HCEC 1CT (cell line): ENCODE data around the gene PEAR1.

Experiments used
- DNase-seq: peaks from one replicate; pipeline ENCODE4 v3.0.0-alpha.2; 2017

PEAR1 gene

DNA sequence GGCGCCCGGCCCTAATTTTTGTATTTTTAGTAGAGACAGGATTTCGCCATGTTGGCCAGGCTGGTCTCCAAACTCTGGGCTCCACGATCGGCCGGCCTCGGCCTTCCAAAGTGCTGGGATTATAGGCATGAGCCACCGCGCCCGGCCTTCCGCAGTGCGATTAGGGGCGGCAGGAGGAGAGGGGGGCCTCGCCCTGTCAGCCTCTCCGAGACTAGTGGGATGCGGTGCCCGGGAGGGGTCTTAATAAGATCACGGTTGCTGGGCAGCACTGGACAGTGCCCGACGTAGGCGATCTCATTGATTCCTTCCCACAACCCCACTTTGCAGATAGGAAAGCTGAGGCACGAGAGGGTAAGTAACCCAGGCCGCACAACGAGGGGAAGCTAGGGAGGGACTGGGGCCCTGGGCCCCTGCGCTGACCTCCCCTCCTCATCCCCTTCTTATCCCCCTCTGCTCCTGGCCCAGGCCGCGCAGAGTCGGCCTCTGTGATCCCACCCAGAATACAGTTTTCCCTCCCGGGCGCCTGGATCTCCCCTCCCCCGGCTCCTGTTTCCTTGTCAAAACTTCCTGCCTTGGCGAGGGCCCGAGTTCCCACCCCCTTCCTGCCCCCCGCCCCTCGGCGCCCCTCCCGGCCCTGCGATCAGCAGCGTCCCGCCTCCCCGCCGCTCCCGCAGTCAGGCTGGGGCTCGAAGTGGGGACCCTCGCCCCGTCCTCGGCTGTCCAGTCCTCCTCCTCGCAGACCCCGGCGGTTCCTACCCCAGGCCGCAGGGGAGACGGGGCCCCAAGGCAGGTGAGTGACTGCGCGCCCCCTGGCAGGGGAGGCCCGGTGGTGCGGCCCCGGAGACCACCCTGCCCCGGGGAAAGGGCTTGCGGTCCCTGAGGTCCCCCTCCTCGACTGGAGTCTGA lies at the start of gene PEAR1:
Gene PEAR1 (plus strand): TSS at position 671 of the 906 bp plus-strand sequence. CDS start 10,209 bp downstream, outside the sequence.
- no peak for DNase-seq

GRCh38 chr1:156844102-156844501 lies 49.4 kb upstream of the PEAR1 start:
- DNase-seq: no peak

DNA sequence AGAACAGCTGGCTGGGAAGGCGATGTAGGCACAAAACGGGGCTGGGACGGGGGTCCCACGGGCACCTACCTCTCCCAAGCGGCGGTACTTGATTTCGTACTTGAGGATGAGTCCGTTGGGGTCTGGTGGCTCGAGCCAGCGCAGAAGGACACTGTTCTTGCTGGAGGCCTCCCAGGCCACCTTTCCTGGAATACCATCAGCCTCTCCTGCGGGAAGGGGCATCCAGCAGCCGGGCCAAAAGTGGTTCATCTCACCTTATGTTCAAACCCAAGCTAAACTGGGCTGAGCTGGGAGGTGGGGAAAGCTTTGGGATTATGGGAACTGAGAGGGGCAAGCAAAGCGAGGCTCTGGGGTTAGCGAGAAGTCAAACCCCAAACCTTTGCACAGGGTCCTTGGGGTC lies 48.9 kb upstream of the PEAR1 start:
- no peak for DNase-seq

GRCh38 chr1:156845055-156845952 lies 48.2 kb upstream of the PEAR1 start:
- no peak for DNase-seq

DNA sequence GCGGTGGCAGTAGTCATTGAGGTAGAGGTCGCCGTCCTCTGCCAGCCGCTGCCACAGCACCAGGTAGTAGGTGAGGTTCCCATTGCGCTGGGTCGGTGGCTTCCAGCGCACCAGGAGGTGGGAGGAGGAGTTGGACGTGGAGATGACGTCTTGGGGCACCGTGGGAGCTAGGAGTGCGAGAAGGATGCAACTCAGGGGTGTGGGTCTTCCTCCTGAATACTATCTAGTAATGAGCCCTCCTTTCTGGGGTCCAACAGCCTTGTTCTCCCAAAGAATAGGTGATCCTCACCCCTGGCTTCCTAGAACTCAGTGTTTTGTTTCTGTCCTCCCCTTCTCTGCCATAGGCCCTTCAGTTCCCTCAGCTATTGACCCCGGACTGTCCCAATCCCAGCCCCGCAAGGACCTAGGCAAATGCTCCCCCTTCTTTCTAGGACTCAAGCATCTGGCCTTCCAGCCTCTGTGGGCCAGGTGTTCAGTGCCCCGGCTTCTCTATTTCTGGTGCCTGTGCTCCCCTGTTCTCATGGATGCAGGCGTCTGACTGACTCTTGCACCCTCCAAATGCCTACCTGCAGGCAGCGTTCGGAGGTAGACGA lies 47.5 kb upstream of the PEAR1 start:
- no peak for DNase-seq

DNA sequence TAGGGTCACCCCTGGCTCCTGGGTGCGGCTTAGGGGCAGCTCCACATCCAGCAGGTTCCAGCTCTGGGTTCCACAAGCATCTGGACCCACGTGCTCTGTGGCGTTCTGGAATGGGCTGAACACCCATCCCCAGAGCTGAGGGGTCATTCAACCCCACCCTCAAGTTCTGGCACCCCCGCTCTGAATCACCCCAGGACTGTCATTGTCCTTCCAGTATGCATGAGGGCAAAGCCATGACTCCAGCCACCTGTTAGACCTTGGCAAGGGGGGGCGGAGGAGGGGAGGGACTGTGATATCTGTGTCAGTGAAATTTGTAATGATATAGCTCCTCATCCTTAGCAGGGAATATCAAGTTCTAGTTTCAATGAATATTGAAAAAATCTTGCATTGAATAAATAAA lies 46.9 kb upstream of the PEAR1 start:
- no peak for DNase-seq

DNA sequence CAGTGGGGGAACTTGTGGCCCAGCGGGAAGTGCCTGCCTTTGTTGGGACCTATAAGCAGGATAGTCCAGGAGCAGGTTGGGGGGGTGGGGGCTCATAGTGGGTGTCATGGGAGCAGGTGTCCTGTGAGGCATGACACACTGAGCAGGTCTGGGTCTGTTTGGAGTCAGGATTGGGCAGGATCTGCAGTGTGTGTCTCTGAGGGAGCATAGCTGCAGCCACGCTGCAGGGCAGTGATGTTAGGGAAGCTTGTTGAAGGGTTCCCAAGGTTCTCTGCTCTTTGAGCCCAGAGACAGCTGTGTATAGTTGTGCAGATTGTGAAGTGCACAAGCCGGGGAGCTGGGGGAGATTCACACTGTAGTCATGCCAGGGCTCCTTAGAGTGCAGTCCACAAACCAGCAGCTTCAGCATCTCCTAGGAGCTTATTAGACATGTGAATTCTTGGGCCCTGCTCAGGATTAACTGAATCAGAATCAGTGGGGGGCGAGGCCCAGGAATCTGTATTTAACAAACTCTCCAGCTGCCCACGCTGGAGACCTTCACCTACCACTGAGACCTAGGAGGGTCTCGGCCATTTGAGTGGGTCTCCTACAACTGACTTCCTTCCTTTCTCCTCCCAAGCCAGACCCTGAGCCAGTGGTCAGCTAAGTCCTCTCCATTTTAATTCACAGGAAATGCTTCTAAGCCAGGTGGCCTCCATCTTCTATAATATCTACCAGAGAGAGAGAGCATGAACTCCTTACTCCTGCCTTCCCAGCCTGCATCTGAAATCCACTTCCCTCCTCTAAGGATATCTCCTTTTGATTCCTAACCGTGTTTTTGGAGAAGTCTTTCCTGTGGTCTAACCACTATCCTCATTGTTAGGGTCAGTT lies 45.7 kb upstream of the PEAR1 start:
- no peak for DNase-seq

DNA sequence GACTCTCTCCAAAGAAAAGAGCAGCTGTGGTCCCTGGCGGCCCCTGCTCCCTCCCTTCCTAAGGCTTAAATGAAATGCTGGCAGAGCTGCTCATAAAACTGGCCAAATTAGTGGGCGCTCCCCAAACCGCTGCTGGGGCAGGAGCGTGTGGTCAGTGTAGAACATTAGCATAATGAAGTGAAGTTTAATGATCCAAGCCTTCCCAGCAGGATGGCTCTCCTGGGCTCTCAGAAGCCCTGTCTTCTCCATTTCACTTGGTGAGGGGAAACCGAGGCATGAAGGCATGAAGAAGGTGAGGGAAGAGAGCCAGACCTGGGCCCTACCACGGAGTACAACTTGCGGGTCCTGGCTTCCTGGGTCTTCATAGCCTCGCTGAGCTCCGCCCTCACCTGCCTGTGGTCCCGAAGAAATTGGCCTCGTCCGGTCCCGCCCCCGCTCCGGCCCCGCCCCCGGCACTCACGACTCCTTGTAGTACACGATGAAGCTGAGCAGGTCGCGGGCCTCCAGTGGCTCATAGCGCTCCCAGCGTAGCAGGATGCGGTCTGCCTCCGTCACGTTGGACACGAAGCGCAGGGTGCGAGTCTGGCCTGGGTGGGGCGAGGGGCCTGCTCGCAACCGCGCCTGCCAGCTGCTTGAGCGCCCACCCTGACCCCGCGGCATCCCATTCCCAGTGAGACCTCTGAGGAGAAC lies 44.9 kb upstream of the PEAR1 start:
- no peak for DNase-seq

GRCh38 chr1:156849151-156849496 lies 44.4 kb upstream of the PEAR1 start:
- no peak for DNase-seq

- DNase-seq: no peak
Measured at GRCh38 chr1:156851779-156852417, 41.6 kb upstream of the PEAR1 start.

- DNase-seq: no peak
Measured at GRCh38 chr1:156852418-156852874, 41.1 kb upstream of the PEAR1 start.

- no peak for DNase-seq
Measured at GRCh38 chr1:156853761-156854160, 39.8 kb upstream of the PEAR1 start.

DNA sequence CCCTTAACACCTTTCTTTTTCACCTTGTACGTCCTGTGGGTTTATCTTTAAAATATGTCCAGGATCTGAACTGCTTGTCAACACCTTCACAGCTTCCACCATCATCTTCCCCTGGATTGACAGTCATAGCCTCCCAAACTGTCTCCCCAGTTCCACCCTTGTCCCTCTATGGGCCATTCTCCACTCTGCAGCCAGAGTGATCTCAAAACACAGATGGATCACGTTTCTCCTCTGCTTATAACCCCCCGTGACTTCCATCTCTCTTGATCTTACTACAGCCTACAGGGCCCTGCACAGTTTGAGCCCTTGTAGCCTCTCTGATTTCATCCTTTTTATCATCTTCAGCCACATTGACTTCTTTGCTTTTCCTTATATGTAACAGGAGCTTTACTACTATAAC lies 38.9 kb upstream of the PEAR1 start:
- DNase-seq: no peak

- no peak for DNase-seq
Measured at GRCh38 chr1:156856282-156856785, 37.2 kb upstream of the PEAR1 start.

DNA sequence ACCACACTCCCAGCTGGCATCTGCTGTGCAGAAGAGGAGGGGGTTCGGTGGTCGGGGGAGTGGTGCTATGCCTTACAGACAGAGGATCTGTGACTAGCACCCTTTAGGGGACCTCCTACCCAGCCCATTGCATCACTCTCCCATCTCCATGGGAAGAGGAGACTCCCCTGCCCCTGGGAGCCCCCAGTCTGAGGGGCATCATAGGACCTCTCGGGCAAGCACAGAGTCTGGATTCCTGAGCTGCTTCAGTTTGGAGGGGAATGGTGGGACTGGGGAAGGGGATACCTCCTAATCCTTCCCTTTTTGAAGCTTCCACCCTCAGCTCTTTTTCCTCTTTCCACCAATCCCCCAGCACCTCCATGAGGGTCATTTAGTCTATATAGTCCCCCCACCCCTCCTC lies 36.0 kb upstream of the PEAR1 start:
- no peak for DNase-seq

- no peak for DNase-seq
Measured at GRCh38 chr1:156858555-156858956, 35.0 kb upstream of the PEAR1 start.

GRCh38 chr1:156858959-156859522 lies 34.5 kb upstream of the PEAR1 start, which contains the start of gene INSRR:
TSS of gene INSRR (minus strand) at chr1:156859117. CDS start at chr1:156858621, 496 bp downstream.
- no peak for DNase-seq

DNA sequence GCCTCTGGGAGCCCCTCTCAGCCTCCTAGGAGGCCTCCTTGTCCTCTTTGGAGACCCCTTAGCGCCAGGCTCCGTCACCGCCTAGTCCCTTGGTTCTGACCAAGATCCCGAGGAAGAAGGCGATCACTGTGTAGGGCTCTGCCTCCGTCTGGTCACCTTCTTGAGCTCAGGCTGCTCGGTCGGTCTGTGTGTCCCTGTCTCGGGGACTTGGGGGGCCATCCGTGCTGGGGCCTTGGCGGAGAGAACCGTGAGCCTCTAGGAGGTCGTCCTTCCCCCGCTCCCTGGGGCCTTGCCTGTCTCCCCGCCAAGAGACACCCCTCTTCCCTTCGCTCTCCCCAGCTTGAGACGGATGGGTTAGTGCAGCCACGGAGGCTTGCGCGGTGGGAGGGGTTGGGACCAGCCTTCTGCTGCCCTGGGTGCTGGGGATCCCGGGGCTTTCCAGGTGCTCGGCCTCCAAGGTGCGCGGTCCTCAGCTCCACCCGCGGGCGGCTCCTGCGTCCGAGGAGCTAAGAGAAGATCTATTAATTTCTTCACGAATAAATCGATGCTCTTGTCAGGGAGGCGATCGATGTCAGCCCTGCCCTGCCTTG lies 33.9 kb upstream of the PEAR1 start:
- no peak for DNase-seq

GRCh38 chr1:156860113-156860627 lies 33.3 kb upstream of the PEAR1 start:
- peak; percentile 39 for DNase-seq
